Midbrain (tissue), 1 donor: ENCODE results near the gene CDC42BPB.

Experiments
- DNase-seq: peaks from one replicate; lab custom pipeline; 2025; lab: John Stamatoyannopoulos, UW

The CDC42BPB gene, protein sequence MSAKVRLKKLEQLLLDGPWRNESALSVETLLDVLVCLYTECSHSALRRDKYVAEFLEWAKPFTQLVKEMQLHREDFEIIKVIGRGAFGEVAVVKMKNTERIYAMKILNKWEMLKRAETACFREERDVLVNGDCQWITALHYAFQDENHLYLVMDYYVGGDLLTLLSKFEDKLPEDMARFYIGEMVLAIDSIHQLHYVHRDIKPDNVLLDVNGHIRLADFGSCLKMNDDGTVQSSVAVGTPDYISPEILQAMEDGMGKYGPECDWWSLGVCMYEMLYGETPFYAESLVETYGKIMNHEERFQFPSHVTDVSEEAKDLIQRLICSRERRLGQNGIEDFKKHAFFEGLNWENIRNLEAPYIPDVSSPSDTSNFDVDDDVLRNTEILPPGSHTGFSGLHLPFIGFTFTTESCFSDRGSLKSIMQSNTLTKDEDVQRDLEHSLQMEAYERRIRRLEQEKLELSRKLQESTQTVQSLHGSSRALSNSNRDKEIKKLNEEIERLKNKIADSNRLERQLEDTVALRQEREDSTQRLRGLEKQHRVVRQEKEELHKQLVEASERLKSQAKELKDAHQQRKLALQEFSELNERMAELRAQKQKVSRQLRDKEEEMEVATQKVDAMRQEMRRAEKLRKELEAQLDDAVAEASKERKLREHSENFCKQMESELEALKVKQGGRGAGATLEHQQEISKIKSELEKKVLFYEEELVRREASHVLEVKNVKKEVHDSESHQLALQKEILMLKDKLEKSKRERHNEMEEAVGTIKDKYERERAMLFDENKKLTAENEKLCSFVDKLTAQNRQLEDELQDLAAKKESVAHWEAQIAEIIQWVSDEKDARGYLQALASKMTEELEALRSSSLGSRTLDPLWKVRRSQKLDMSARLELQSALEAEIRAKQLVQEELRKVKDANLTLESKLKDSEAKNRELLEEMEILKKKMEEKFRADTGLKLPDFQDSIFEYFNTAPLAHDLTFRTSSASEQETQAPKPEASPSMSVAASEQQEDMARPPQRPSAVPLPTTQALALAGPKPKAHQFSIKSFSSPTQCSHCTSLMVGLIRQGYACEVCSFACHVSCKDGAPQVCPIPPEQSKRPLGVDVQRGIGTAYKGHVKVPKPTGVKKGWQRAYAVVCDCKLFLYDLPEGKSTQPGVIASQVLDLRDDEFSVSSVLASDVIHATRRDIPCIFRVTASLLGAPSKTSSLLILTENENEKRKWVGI (N-terminal part only)

DNA sequence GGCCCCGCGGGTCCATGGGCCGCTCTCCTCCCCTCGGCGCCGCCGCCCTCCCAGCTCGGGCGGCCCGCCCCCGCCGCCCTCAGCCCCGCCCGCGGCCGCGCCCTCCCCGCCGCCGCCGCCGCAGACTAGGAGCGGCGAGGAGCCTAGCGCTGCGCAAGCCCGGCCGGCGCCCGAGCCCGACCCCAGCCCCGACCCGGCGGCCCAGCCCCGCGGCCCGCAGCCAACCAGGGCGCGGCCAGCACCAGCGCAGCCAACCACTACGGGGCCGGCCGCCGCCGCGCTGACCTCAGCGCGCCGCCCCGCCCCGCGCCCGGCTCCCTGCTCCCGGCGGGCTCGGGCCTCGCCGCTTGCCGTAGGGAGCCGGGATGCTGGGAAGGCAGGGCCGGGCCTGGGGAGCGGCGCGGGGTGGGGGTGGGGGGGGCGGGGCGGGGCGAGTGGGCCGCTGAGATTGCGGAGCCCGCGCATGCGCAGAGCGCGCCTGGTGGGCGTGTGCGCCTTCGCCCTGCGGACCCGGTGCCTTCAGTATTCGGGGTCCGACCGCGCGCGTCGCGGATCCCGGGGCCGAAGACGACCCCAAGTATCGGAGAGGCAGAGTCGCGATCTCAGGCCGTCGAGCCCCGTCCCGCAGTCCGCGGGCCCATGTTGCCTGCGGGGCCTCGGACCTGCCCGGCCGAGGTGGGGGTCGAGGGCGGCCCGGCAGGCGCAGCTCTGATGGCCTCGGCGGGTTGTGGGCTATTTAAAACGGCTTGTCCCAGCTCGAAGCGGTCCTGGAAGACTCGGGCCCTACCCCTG lies at the start of gene CDC42BPB:
CDC42BPB (minus strand) TSS at position 178 of the 792 bp plus-strand sequence. CDS start 376 bp downstream, outside the sequence.
- peak; percentile 89 for DNase-seq

DNA sequence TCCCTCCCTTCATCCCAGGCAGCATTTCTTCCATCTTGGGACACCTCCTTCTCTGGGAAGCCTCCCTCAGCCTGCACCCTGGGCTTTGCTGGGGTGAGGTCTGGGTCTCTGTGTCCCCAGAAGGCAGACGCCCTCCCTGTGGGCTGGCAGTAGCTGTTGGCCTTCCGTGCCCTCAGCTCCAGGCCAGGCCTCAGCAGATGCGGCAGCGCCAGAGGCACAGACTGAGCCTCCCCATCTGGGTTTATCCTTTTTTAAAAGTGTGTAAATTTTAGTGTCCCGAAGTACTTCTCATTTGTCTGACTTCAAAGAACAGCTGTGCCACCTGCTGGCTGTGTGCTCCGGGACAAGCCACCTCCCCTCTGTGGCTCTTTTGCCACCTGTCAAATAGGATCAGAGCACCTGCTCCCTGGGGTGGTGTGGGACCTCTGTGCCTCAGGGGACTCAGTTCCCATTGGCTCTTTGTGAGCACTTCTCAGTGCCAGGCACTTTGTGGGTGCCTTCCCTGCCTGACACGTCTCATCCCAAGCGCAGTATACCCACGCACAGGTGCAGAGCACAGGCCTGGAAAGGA lies 48.3 kb upstream of the CDC42BPB start:
- DNase-seq: no peak

DNA sequence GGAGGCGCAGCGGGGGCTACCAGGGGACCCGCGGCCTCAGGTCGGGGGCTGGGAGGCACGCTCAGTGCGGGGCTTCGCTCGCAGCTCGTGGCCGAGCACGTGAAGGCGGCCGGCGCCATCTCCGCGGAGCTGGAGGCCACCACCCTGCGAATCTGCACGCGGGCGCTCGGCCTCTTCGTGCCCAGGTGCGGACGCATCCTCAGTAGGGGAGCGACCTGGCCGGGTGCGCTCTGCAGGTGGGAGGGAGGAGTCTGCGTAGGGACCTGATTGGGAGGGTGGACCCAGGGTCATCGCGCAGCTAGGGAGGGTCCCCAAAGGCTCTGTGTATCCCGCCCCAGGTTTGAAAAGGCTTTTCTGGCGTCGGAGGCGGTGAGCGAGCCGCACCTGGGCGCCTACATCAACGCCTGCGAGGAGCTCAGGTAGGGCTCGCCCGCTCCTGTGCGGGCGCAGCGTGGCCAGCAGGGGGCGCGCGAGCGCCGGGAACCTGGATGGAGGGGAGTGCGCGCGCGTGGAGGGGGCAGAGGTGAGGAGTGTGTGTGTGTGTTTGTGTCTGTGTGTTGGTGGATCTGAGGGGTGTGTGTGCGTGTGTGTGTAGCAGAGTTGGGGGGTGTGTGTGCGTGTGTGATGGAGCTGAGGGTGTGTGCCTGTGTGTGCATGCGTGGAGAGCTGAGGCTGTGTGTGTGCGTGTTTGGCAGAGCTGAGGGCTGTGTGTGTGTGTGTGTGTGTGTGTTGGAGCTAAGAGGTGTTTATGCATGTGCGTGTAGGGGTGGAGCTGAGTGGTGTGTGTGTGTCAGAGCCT lies 47.5 kb upstream of the CDC42BPB start:
- DNase-seq: peak; percentile 23

DNA sequence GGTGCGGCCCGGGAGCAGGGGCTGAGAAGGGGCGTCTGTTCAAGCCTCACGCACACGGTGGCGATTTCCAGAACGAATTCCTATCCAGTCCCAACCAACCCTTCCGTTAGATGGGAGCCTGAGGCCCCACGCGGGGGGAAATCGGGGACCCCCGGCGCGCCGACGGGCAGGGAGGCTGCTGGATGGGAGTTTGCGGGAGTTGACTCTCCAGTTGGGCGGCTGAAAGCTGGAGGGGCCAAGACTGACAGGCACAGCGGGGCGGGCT lies 47.0 kb upstream of the CDC42BPB start:
- no peak for DNase-seq

DNA sequence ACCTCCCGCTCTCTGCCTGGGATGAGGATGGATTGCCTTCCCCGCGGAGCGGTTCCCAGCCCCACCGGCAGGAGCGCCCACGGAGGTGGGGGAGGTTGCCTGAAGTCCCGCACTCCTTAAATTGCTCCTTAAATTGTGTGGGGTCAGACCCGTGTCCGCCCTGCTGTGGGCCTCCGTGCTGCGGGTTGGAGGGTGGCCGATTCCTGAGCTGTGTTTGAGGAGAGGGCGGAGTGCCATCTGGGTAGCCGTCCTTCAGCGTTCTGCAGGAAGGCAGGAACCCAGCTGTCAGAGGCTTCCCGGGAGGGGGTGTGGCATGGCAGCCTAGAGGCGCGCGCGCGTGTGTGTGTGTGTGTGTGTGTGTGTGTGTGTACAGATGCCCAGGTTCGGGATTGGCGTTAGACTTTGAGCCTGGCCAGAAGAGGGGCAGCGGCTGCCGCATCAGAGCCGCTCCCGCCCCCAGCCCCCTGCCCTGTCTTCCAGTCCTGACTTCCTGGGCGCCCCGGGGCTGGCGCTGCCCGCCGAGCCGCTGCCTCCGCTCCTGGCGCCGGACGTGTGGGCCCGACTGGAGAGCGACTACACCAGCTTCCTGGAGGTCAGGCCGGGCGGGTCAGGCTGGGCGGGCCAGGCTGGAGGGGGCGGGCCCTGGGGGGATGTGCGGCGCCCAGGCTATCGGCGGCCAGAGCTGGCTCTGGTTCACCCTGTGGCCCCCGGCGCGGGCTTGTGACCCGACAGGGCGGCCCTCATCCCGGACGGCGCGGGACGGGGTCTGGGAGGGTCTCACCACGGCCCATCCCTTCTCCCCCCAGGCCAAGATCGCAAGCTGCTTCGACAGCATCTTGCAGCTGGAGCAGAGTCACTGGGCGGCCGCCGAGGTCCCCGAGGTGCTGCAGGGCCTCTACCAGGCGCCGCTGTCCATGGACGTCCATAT lies 46.4 kb upstream of the CDC42BPB start:
- DNase-seq: no peak

DNA sequence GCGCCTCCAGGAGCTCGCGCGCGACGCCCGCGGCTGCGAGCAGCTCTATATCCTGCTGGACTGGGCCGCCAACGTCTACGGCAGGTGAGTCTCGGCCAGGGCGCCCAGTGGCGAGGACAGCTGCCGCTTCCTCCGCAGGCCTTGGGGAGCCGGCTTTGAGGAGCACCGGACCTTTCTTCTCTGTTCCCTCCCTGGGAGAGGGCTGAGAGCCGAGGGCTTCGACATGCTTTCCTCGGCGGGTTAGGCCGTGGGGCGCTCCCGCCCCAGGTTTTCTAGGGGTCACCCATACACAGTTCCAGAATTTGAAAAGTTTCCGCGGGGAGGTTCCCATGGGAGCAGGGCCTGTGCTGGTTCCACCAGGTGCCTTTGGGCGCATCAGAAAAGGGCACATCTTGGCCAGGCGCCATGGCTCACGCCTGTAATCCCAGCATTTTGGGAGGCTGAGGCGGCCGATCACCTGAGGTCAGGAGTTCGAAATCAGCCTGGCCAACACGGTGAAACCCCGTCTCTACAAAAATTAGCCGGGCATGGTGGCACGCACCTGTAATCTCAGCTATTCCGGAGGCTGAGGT lies 45.4 kb upstream of the CDC42BPB start:
- no peak for DNase-seq

DNA sequence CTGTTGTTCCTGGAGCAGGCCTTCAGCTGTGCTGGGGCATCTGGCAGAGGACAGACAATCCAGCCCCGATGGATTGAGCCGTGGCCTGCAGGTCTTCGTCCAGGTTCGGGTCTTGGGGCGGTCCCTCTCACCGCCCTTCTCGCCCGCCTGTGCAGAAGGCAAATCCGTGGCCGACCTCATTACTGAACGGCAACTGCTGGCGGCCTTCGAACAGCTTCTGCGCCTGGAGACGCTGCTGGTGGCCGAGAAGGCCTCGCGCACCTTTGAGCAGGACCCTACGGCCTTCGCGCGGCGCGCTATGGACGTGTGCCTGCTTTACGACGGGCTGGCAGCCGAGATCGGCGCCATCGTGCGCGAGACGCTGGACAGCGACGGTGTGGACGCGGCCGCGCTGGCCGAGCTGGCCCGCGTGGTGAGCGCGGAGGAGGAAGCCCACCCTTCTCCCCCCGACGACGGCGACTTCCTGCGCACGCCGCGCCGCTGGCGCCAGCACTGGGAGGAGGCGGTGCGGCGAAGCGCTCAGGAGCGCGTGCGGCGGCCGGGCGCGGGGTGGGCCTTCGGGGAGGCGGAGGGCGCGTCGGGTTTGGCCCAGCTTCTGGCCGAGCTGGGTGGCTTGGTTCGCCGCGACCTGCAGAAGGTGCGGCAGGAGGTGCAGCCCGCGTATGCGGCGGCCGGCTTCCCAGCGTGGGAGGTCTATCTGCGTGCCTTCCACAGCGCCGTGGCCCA lies 44.8 kb upstream of the CDC42BPB start:
- no peak for DNase-seq

DNA sequence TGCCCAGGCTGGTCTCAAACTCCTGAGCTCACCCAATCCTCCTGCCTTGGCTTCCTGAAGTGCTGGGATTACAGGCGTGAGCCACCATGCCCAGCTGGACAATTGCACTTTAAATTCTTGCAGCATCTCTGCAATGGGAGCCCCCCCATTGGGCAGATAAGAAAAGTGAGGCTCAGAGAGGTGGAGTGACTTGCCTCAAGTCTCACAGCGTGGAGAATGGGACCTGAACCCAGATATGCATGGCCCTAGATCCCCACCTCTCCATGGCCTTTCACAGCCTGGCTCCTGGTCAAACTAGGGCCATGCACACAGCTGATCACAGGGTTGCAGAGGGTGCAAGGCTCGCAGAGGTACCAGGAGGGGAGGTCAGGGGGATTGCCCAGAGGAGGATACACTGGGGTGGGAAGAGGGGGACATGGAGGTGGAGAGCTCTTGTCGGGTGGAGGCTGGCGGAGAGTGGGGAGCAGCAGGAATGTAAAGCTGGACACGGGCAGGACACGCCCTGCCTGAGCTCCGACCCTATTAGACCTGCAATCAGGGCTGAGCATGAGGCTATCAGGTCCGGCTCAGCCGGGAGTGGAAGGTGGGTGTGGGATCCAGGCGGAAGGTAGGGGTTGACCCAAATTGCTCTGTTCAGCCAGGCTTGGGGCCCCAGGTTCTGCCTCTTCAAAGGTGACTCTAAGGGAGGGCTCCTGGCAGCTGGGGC lies 44.1 kb upstream of the CDC42BPB start:
- no peak for DNase-seq

DNA sequence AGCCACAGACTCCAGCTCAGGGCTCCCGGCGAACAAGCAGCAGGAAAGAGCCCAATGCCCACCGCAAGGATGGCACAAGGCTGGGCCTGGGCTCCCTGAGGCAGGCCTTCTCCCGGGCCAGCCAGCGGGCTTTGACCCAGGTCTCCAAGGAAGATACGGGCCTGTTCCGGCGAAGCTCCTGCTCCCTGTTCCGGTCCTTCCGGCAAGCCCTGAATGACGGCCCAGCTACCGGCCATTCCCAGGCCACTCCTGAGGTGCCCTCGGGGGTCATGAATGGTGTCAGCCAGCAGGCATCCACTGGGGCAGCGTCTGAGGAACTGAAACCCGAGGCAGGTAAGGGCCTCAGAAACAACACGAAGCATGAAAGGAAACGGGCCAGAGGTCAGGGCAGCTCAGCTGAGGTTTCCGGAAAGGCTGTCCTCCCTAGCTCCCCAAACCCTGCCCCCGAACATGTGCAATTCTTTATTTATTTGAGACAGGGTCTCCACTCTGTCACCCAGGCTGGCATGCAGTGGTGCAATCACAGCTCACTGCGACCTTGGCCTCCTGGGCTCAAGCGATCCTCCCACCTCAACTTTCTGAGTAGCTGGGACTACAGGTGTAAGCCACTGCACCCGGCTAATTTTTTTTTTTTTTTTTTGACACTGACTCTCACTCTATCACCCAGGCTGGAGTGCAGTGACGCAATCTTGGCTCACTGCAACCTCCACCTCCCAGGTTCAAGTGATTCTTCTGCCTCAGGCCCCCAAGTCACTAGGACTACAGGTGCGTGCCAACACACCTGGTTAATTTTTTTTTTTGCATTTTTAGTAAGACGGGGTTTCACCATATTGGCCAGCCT lies 43.2 kb upstream of the CDC42BPB start:
- no peak for DNase-seq

DNA sequence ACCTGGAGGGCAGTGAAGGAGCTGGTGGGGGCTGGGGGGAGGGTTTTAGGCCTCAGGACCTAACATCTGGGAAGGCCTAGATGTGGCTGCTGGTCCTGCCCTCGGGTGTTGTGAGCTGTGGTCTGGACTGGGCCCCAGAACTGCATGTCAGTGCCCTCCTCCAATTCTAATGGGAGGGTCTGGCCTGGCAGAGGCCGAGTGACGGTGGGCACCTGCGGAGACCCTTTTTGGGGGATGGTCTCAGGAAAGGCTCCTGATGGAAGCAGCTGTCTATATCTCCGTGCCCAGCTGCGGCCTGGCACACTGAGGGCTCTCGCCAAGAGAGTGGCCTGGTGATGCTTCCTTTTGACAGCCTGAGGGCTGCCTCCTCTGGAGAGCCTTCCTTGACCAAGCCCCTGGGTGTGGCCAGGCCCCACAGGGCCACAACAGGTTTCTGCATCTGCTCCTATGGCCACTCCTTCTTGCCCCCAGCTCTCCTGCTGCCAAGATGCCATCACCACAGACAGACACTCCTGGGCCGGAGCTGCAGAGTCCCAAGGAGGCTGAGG lies 42.5 kb upstream of the CDC42BPB start:
- DNase-seq: no peak

DNA sequence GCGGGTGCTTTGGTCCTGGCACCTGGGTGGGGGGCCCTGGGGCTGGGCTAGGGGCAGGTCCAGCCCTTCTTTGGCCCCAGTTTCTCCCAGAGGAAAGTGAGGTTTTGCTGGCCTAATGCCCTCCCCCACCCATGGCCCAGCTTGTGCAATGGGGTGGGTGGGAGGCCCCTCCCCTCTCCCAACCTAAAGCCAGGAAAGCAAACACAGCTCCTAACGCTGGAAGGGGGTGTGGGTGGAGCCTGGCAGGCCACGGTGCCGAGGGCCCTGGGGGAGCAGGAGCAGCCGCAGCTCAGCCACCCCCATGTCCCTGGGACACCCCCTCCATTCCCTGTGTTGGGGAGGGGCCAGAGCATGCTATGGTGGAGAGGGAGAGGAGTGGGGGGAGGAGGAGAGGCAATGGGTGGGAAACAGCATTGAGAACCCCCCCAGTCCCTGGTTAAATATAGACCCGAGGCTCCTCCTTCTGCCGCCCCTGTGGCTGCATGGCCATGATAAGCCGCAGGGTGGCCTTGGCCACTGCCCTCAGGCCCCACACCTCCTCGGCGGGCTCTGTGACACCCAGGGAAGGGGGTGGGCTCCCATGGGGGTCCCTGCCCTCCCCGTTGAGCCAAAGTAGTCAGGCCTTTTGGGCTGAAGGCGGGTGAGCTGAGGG lies 41.9 kb upstream of the CDC42BPB start:
- DNase-seq: no peak

DNA sequence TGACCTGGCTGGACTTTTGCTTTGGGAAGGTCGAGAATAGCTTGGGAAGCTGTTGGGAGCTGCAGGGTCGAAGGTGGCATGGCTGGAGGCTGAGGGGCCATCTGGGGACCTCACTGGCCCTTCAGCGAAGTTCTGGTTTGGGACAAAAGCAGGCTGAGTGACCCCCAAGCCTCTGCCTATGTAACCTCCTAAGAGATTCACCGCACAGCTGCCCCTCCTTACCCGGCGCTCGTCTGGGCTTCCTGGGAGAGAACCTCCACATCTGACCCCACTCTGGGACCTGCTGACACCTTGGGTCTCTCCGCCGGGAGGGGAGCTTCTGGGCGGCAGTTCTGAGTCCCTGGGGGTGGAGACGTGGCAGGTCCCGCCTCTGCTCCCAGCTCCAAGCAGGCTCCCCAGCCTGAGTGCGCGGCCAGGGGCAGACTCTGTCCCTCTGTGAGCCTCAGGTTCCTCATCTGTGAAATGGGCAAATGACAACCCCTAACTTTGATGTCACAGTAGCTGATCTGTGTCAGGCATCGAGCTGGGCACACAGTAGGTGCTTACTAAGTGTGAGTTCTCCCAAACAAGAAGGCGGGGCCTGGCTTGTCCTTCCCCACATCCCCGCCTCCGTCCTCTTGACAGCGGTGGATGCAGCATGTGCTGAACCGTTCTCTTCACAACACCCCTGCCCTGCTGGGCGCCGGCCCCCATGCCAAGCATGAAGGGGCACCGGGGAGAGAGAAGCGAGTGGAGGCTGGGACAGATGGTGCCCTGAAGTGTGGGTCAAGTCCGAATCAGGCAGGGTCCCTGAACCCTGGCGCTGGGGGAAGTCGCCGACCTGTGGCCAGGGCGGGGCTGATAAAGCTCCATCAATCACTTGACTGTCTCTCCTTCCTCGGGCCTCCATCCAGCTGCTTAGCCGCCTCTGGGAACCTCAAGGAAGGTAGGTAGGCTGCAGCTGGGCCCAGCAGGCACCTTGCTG lies 40.9 kb upstream of the CDC42BPB start:
- DNase-seq: no peak

DNA sequence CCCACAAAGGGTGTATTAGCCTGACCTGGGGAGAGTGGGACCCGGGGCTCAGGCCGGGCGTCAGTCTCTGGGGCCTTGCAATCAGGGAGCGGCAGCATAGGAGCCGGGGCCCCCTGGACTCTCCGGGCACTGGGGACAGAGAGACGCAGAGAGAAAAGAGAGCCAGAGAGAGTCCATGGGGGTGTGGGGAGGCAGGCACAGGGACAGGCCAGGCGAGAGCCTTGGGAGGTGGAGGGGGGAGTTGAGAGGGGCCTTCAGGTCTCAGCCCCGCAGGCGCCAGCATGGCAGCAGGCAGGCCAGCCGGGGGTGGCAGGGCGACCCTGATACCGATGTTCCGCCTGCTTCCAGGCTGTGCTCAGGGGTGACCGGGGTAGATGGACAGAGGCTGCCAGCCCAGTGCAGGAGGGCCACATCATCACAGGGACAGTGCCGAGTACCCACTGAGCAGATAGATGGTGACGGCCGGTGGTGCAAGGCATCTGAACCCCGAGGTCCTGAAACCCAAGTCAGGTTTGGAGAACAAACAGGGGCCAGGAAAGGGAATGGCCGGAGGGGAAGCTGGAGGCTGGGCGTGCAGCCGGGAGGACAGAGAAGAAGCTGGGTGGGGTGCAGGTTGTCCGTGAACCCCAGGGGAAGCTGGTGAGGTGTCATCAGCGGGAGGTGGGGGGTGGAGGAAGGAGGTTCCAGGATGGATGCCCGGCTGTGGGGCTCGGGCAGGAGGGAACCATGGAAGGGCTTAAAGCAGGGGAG lies 40.1 kb upstream of the CDC42BPB start:
- DNase-seq: no peak

DNA sequence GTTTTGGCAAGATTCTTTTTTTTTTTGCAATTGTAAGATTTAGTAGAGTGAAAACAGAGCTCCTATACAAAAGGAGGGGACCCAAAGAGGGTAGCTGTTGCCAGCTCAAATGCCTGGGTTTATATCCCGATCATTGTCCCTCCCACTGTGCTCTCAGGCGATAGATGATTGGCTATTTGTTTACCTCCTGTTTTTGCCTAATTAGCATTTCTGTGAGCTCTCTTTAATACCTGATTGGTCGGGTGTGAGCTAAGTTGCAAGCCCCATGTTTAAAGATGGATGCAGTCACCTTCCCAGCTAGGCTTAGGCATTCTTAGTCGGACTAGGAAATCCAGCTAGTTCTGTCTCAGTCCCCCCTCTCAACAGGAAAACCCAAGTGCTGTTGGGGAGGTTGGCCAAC lies 39.0 kb upstream of the CDC42BPB start:
- DNase-seq: no peak
